Parathyroid adenoma (tissue), 2 donors: ENCODE data around the gene TMEM184B.
"Not testable (repeated sequence)": the region's sequence is repeated elsewhere in the genome, so short reads cannot be mapped to it uniquely, and the experiment has no call there.

Experiments
- H2AFZ ChIP-seq: fragments of 300-600 bp; sonication (generic); one replicate; pipeline ENCODE4 v1.7.0; 2017; ENCODE audit warnings: antibody characterized with exemption, mild to moderate bottlenecking
- H3K27ac ChIP-seq: fragments of 300-600 bp; sonication (generic); one replicate; pipeline ENCODE4 v1.7.0; 2017
- H3K27me3 ChIP-seq: fragments of 300-600 bp; sonication (generic); one replicate; pipeline ENCODE4 v1.7.0; 2017; ENCODE audit warnings: low read length; ENCODE audit not compliant: control insufficient read depth, insufficient read depth
- H3K36me3 ChIP-seq: fragments of 300-600 bp; sonication (generic); one replicate; pipeline ENCODE4 v1.7.0; 2017; ENCODE audit warnings: low read length; ENCODE audit not compliant: control insufficient read depth, insufficient read depth
- H3K4me1 ChIP-seq: fragments of 300-600 bp; sonication (generic); one replicate; pipeline ENCODE4 v1.7.0; 2017; ENCODE audit warnings: control low read depth
- H3K4me2 ChIP-seq: fragments of 300-600 bp; sonication (generic); one replicate; pipeline ENCODE4 v1.7.0; 2017; ENCODE audit warnings: low read length
- H3K4me3 ChIP-seq: fragments of 300-600 bp; sonication (generic); one replicate; pipeline ENCODE4 v1.7.0; 2017; ENCODE audit warnings: low read depth, low read length
- H3K79me2 ChIP-seq: fragments of 300-600 bp; sonication (generic); one replicate; pipeline ENCODE4 v1.7.0; 2017; ENCODE audit warnings: control low read depth
- H3K9ac ChIP-seq: fragments of 300-600 bp; sonication (generic); one replicate; pipeline ENCODE4 v1.7.0; 2017; ENCODE audit warnings: mild to moderate bottlenecking
- H3K9me3 ChIP-seq: fragments of 300-600 bp; sonication (generic); one replicate; pipeline ENCODE4 v1.7.0; 2017; ENCODE audit warnings: low read length; ENCODE audit not compliant: control insufficient read depth
- TF ChIP-seq, protein P1 (sequence below): fragments of 300-600 bp; sonication (generic); IDR thresholded peaks from one replicate; pipeline ENCODE4 v1.7.0; 2017; ENCODE audit warnings: antibody characterized with exemption, mild to moderate bottlenecking
- donor health status: primary hyperparathyroidism.

The TMEM184B gene

DNA sequence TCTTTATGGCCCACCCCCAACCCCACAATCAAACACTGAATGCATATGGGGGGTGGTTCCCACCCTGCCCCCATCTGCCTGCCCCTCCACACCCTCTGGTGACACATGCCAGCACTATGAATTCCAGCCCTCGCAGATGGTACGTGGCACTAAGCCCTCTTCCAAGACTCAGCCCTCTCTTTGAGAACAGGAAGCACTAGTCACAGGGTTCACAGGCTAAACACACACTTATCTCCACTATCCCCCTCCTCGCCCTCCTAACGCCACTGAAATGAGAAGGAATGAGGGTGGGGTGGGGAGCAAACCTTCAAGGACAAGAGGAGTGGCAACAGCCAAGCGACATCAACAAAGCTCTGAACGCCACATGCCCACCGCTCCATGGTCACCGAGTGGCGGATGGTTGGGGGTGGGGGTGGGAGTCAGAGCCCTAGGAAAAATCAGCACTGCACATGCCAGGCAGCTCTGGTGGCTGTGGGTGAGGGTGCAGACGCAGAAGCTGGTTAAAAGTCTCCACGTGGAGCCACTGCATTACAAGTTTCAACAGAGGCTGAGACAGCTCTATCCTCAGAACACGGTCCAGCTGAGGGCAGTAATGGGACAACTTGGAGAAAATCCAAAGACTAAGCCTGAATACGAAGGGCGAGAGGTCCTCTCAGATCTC is 33.6 kb downstream of the TMEM184B start:
- H3K9me3 ChIP-seq = no peaks in the 10 kb centered on the region
- H3K9ac ChIP-seq = no peak overlapping the region
- TF ChIP-seq, protein P1, sequence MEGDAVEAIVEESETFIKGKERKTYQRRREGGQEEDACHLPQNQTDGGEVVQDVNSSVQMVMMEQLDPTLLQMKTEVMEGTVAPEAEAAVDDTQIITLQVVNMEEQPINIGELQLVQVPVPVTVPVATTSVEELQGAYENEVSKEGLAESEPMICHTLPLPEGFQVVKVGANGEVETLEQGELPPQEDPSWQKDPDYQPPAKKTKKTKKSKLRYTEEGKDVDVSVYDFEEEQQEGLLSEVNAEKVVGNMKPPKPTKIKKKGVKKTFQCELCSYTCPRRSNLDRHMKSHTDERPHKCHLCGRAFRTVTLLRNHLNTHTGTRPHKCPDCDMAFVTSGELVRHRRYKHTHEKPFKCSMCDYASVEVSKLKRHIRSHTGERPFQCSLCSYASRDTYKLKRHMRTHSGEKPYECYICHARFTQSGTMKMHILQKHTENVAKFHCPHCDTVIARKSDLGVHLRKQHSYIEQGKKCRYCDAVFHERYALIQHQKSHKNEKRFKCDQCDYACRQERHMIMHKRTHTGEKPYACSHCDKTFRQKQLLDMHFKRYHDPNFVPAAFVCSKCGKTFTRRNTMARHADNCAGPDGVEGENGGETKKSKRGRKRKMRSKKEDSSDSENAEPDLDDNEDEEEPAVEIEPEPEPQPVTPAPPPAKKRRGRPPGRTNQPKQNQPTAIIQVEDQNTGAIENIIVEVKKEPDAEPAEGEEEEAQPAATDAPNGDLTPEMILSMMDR = no peak
- H3K36me3 ChIP-seq = no peaks in the 10 kb centered on the region
- H2AFZ ChIP-seq = no peak overlapping the region
- no peaks in the 10 kb centered on the region for H3K79me2 ChIP-seq
- H3K27me3 ChIP-seq = no peaks in the 10 kb centered on the region
- H3K4me2 ChIP-seq = no peak overlapping the region
- H3K4me1 ChIP-seq = no peaks in the 10 kb centered on the region
- no peak overlapping the region for H3K4me3 ChIP-seq
- H3K27ac ChIP-seq = no peak overlapping the region

DNA sequence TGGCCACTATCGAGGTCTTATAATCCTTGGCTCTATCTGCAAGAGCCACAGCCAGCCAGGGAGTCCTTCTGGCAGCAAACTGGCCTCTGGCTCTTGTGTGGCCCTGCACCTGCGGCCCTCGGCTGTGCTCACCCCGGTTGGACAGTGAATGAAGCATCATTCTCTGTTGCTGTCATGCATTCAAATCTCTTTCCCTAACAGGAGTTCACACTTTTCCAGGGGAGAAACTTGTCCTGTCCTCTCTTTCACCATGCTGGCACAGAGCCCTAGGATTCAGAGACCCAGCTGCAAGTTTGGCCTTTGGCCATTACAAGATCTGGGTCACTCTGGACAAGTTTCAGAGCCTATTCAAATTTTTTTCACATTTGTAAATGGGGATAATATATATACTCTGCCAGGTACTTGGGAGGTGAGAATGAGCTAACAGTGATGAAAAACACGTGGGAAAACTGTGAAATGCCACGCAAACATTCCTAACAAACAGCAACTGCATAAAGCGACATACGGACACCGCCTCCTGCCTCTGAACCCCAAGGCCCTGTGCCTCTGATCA is 34.2 kb downstream of the TMEM184B start:
- Histone ChIP-seq H3K27me3 (no peaks in the 10 kb centered on the region), H3K36me3 (no peaks in the 10 kb centered on the region), H3K9me3 (no peaks in the 10 kb centered on the region), H3K4me2 (no peak overlapping the region), H3K4me3 (no peak overlapping the region), H3K4me1 (no peaks in the 10 kb centered on the region), H3K9ac (no peak overlapping the region), H3K27ac (no peak overlapping the region), H3K79me2 (no peaks in the 10 kb centered on the region), H2AFZ (no peak overlapping the region)
- TF ChIP-seq, protein P1 = no peak

DNA sequence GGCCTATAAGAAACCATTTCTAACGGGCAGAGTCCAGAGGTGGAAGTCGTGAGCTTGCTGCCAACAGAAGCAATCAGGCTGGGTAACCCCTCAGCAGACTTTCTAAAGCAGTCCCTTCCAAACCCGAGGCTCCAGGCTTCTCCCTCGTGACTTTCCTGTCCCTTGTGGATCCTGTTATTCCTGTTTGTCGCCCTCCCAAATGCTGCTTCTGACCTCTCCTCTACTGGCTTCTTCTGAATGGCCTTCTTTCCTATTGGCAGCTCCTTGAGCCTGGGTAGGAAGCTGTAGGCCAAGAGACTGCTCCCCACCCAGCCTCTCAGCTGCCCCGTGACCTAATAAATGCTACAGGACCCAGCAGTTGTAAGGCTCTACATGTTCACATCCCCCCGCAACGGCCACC is 36.0 kb downstream of the TMEM184B start:
- Histone ChIP-seq H3K4me3 (no peak overlapping the region), H2AFZ (no peak overlapping the region), H3K9ac (no peak overlapping the region), H3K36me3 (no peaks in the 10 kb centered on the region), H3K27me3 (no peaks in the 10 kb centered on the region), H3K4me2 (no peak overlapping the region), H3K27ac (no peak overlapping the region), H3K9me3 (no peaks in the 10 kb centered on the region), H3K79me2 (no peaks in the 10 kb centered on the region), H3K4me1 (no peaks in the 10 kb centered on the region)
- TF ChIP-seq, protein P1 = no peak

DNA sequence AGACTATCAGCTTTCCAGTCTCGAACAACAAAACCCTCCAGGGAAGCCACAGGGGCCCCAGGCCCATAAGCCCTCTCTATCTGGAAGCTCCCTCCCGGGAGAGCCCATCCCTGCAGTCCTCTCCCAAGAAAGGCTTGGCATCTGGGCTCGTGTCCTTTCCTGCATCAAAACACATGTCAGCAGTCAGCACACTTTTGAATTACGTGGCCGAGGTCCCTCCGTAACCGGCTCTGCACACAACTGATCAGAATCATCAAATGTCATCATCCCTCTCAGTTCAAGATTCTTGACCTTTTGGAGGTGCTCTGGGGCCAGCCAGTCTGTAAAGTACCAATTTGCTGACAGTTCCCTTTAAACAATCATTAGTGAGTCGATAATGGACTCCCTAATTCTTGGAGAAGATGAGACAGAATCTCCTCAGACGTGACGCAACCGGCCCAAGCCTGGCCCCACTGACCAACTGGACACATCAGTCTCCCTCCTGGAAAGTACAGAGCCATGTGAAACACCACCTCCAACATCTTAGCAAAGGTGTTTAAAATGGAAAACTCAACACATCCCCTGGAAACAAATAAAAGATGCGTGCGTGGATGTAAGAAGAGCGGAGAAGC is 37.5 kb downstream of the TMEM184B start:
- H3K9ac ChIP-seq = no peak overlapping the region
- no peaks in the 10 kb centered on the region for H3K36me3 ChIP-seq
- no peak overlapping the region for H3K4me2 ChIP-seq
- TF ChIP-seq, protein P1 = no peak
- no peaks in the 10 kb centered on the region for H3K27me3 ChIP-seq
- H3K4me1 ChIP-seq = no peaks in the 10 kb centered on the region
- H3K79me2 ChIP-seq = no peaks in the 10 kb centered on the region
- H3K27ac ChIP-seq = no peak overlapping the region
- no peak overlapping the region for H3K4me3 ChIP-seq
- H3K9me3 ChIP-seq = no peaks in the 10 kb centered on the region
- no peak overlapping the region for H2AFZ ChIP-seq

DNA sequence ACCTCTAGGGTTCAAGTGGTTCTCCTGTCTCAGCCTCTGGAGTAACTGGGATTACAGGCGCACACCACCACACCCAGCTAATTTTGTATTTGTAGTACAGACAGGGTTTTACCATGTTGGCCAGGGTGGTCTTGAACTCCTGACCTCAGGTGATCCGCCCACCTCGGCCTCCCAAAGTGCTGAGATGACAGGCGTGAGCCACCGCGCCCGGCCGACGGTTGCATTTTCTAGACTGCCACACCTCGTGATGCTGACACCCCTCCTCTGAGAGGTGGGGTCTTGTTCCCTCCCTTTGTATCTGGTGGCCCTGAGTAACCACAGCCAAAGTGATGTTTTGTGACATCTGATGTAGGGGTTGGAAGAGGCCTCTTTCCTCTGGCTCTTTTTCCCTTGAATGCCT is 39.0 kb downstream of the TMEM184B start:
- H3K9me3 ChIP-seq, H3K4me3 ChIP-seq, H3K79me2 ChIP-seq, H2AFZ ChIP-seq, H3K27ac ChIP-seq, H3K4me2 ChIP-seq, H3K9ac ChIP-seq, H3K27me3 ChIP-seq, H3K36me3 ChIP-seq, H3K4me1 ChIP-seq: not testable (repeated sequence)
